AG09309 (cell line): ENCODE data around the gene CMIP.

ENCODE experiments used
- DNase-seq: peaks from one replicate; pipeline ENCODE4 v3.0.0-alpha.2; 2010; ENCODE audit warnings: low read depth
- H3K4me3 ChIP-seq: 2 replicates; pipeline ENCODE4 v1.5.1; 2011; ENCODE audit warnings: mild to moderate bottlenecking, low read depth, low read length, moderate library complexity; ENCODE audit not compliant: control insufficient read depth
- TF ChIP-seq, protein P1 (sequence below): IDR thresholded peaks from 2 replicates; pipeline ENCODE4 v1.5.1; 2011; ENCODE audit warnings: mild to moderate bottlenecking, low read depth, low read length, inconsistent platforms; ENCODE audit not compliant: insufficient read depth, control insufficient read depth; ENCODE audit errors: missing control alignments

The CMIP gene

DNA sequence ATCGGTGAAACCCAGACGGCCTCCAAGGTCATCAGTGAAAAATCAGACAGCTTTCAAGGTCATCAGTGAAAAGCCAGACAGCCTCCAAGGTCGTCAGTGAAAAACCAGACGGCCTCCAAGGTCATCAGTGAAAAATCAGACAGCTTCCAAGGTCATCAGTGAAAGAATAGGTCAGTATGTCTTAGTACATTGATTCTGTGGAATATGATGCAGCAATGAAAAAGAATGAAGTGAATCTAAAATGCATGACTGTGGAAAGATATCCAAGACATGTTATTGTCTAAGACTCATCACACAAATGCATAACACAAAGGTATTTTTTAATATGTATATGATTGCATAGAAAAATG, 72.5 kb downstream of the CMIP start:
- H3K4me3 ChIP-seq, result no peak overlapping the region
- TF ChIP-seq, protein P1, sequence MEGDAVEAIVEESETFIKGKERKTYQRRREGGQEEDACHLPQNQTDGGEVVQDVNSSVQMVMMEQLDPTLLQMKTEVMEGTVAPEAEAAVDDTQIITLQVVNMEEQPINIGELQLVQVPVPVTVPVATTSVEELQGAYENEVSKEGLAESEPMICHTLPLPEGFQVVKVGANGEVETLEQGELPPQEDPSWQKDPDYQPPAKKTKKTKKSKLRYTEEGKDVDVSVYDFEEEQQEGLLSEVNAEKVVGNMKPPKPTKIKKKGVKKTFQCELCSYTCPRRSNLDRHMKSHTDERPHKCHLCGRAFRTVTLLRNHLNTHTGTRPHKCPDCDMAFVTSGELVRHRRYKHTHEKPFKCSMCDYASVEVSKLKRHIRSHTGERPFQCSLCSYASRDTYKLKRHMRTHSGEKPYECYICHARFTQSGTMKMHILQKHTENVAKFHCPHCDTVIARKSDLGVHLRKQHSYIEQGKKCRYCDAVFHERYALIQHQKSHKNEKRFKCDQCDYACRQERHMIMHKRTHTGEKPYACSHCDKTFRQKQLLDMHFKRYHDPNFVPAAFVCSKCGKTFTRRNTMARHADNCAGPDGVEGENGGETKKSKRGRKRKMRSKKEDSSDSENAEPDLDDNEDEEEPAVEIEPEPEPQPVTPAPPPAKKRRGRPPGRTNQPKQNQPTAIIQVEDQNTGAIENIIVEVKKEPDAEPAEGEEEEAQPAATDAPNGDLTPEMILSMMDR, result no peak
- DNase-seq, result no peak

DNA sequence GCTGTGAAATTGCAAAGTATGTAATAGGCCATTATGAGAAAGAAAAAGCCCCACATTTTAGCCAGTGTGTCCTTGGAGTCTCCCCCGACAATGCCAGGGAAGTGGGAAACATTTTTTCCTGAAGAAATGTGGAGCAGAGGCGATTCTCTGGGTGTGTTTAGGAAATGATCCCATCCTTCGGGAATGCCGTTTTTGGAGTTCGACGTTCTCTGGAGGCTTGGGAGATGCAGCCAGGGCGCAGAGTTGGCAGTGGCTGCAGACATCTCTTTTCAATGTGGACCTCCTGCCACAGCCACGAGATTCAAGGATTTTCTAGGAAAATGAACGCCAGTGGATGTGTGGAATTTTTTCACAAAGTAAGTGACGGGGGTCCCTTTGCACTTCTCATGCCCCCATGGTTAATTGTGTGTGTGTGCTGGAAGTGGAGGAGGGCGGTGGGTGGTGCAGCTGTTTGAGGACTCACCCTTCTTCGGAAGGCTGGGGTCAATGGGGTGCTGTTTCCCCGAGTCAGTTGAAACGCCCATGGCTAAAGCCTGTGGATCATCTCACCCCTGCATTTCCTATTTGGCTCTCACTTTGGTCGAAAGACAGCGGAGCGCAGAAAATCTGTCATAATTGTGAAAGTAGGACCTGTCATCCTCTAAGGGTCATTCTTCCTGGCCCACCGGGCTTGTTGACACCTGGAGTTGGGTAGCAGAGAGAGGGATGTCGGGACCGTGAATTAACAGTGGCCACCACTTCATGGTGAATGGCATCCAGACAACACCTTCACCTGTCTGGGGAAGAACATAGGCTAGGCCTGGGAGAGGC, 73.2 kb downstream of the CMIP start:
- no peak for DNase-seq
- TF ChIP-seq, protein P1, result no peak
- no peak overlapping the region for H3K4me3 ChIP-seq

DNA sequence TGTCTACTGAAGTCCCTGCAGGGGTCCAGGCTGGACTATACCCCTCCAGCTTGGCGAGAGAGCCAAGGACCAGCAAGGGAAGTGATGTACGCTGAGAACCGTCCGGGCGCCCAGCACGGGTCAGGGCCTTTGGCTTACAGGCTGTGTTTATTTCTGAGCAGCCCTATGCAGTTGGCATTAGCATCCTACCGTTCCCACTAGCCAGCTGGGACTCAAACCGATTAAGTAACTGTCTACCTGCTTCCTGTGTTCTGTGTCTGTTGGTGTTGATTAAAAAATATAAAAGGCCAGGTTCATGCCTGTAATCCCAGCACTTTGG, 73.8 kb downstream of the CMIP start:
- TF ChIP-seq, protein P1, result no peak
- no peak overlapping the region for H3K4me3 ChIP-seq
- DNase-seq, result no peak

DNA sequence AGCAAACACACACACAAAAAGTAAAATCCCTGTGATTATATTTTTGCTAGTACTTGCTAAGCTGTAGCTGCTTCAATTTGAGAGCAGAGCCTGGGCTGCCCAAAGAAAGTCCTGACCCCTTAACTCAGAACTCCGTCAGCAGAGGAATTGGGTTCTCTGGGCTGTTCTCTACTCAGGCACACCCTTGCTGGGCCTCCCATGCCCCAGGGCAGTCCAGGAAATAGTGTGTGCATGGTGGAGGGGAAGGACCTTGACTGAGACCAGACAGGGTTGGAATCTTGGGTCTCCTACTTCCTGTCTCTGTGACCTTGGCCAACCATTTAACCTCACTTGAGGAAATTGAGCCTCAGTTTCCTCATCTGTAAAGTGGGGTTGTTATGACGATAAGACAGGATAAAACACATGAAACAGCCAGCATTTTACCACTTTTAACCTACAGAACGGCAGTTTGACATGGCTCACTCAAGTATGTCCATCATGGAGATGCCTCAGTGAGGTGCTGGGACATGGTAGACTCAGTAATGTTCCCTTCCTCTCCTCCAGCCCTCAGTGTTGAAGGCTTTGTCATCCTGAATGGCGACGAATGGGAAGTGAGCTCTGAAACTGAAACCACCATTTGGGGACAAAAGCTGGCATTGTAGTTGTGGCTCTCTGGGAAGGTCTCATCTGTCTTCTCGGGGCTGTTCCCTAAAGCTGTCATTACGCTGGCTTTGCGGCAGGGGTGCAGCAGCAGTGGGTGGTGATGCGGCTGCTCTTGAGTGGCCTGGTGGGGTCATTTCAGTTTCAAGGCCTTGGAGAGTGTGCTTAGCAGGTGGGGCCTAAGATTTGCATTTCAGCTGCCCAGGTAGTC, 74.9 kb downstream of the CMIP start:
- DNase-seq, result no peak
- TF ChIP-seq, protein P1, result no peak
- no peak overlapping the region for H3K4me3 ChIP-seq

DNA sequence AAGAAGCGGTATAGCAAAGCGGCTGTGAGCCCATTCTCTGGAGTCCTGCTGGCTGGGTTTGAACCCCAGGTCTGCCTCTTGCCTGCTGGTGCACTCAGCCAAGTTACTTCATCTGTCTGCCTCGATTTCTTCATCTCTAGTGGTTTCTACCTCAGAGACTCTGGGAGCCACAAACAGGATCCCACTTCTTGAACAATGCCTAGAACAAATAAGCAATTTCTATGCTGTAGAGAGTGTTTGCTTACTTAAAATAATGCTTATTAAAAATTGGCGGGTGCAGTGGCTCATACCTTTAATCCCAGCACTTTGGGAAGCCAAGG, 75.5 kb downstream of the CMIP start:
- no peak for DNase-seq

DNA sequence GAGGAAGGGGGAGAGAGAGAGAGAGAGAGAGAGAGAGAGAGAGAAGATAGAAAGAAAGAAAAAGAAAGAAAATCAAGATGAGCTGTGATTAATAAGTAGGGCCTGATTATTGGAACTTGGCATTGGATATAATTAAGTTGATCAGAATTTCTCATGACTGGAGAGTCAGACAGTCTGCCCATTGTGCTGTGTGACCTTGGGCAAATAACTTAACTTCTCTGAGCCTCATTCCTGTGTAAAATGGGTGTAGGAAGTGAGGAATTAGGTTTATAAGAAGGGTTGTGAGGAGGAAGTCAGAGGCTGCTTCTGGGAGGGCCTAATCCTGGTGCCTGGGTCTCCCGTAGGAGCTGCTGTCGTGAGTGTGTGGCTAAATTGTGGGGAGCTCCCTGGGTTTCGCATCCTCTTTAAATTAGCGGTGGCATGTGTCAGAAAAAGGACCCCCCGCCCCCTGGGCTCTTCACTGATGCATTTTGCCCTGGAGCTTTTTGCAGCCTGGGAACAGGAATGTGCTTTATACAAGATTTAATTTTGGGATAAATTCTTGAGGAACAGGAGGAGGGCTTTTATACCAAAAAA, 76.0 kb downstream of the CMIP start:
- TF ChIP-seq, protein P1, result no peak
- no peak overlapping the region for H3K4me3 ChIP-seq
- DNase-seq, result no peak

More for the DNA sequence above, 75.5 kb downstream of the CMIP start:
- TF ChIP-seq, protein P1, result no peak
- H3K4me3 ChIP-seq, result no peak overlapping the region
